Kidney (tissue), 14 donors: ENCODE data around the gene VPS52. TPM values are rescaled to one million over a fixed set of nuclear protein-coding genes. Genes with fewer than 3 reads are reported as not detected.

Experiments
- DNase-seq, 5 donors: peaks; one replicate each; pipeline ENCODE4 v3.0.0-alpha.2; 2013 to 2020
- FAIRE-seq: peaks from 2 replicates; lab custom pipeline; 2012; peaks lifted over from hg19 to GRCh38; lab: Jason Lieb, UNC
- H3K27ac ChIP-seq, 2 donors: one replicate each; pipeline ENCODE4 v1.7.0; 2013; ENCODE audit warnings: low read depth in 2 of 2, low read length in 2 of 2, inconsistent platforms in 1 of 2
- H3K27me3 ChIP-seq: one replicate; pipeline ENCODE4 v1.7.1; 2013; ENCODE audit warnings: low read length, inconsistent platforms; ENCODE audit not compliant: control insufficient read depth, insufficient read depth
- H3K36me3 ChIP-seq, 3 donors: one replicate each; pipeline versions ENCODE4 v1.7.0 to v1.7.1; 2013; ENCODE audit warnings: low read length in 3 of 3, control low read depth in 1 of 3, inconsistent platforms in 1 of 3; ENCODE audit not compliant: insufficient read depth in 3 of 3, control insufficient read depth in 2 of 3
- H3K4me1 ChIP-seq, 3 donors: one replicate each; pipeline versions ENCODE4 v1.7.0 to v1.7.1; 2013; ENCODE audit warnings: low read length in 3 of 3, inconsistent platforms in 1 of 3, low read depth in 1 of 3; ENCODE audit not compliant: control insufficient read depth in 2 of 3, insufficient read depth in 2 of 3
- H3K4me3 ChIP-seq, 3 donors: one replicate each; pipeline versions ENCODE4 v1.7.0 to v1.8.1; 2013; ENCODE audit warnings: low read length in 3 of 3, control low read depth in 1 of 3, inconsistent platforms in 1 of 3
- H3K9ac ChIP-seq, 3 donors: one replicate each; pipeline versions ENCODE4 v1.7.0 to v1.7.1; 2013; ENCODE audit warnings: low read length in 3 of 3, control low read depth in 1 of 3, inconsistent platforms in 1 of 3
- H3K9me3 ChIP-seq, 3 donors: one replicate each; pipeline versions ENCODE4 v1.7.0 to v1.7.1; 2013; ENCODE audit warnings: low read length in 3 of 3, control low read depth in 1 of 3, inconsistent platforms in 1 of 3; ENCODE audit not compliant: control insufficient read depth in 2 of 3, insufficient read depth in 1 of 3
- intact Hi-C: fragments of 100-400 bp; cut with DNase I; formaldehyde crosslinking; loops from one replicate; pipeline ENCODE4 v1.11.1; 2022
- polyA plus RNA-seq: library from polyadenylated mRNA; stranded (reverse); fragments of 350-450 nt; fragmentation: Illumina TruSeq; extraction: RNeasy Lipid Tissue Mini Kit (QIAGEN cat#74804); gene quantifications from one replicate; pipeline ENCODE4 v1.2.3, GENCODE V29; 2014; ENCODE audit warnings: low read depth, low replicate concordance; ENCODE audit not compliant: insufficient read depth
- total RNA-seq: library from RNA; stranded (reverse); fragmentation: NEBNext Ultra II Directional; extraction: Animal tissue kit (Norgen Biotek cat#: 25700); gene quantifications from one replicate; pipeline ENCODE4 v1.2.1, GENCODE V29; 2021
- TF ChIP-seq, protein P1 (sequence below): IDR thresholded peaks from 3 replicates; pipeline ENCODE4 v1.5.1; 2012; ENCODE audit warnings: mild to moderate bottlenecking, moderate library complexity, borderline replicate concordance; ENCODE audit not compliant: insufficient read depth; ENCODE audit errors: extremely low read depth
- donor health status: control.
- donor health status: control.
- donor health status: control.
- donor health status: control.
- donor health status: control.
- donor health status: DM: yes; HTN: yes; CAD: no.
- donor health status: Normal renal cell carcinoma (clear cell type).

The VPS52 gene
- total and polyA plus RNA-seq, 2 donors from 2014 or later = 35.8 to 64.4 TPM

DNA sequence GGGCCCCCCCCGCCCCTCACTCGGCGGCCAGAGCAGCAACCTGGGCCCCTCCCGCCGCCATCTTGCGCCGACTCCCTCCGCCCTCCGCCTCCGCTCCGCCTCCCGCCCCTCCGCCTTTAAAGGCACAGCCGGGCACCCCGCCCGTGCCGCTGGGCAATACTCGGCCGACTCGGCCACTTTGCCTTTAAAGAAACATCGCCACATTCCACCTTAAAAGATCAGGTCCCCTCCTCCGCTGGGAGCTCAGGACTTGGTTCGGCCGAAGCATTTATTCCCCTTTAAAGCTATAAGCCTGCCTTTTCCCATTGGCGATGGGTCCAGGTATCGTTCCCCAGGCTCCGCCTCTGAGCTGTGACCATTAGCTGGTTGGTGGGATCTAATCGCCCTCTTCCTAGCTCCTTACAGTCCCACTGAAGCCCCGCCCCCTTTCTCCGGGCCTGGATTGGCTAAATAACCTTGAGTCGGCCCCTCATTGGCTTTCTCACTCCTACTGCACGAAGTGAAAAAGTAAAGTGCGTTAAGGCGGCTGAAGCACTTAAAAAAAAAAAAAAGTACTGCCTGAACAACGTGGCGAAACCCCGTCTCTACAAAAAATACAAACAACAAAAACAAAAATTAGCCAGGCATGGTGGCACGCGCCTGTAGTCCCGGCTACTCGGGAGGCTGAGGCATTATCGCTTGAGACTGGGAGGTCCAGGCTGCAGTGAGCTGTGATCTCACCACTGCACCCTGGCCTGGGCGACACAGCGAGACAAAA lies 46.2 kb upstream of the VPS52 start, which contains the start of gene ZBTB22:
Gene ZBTB22 (minus strand): TSS at position 76 of the 757 bp plus-strand sequence. CDS start 828 bp downstream, outside the sequence.
- peak; percentile 98 for FAIRE-seq

DNA sequence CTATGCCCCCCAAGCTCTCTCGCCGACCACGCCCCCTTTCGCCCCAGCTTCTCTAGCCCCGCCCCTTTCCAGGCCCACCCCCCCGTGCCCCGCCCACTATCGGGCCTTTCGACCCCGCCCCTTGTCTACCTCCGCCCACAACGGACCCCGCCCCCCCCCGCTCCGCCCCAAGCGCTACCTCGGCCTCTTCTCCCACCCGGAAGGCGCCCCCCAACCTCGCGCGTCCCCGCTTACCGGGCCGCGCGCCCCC lies 45.7 kb upstream of the VPS52 start:
- peaks cover 5 to 17% (median 11%) of the 10 kb centered on the region in 3 donors for H3K36me3 ChIP-seq
- no peak for DNase-seq
- FAIRE-seq = no peak
- TF ChIP-seq, protein P1, sequence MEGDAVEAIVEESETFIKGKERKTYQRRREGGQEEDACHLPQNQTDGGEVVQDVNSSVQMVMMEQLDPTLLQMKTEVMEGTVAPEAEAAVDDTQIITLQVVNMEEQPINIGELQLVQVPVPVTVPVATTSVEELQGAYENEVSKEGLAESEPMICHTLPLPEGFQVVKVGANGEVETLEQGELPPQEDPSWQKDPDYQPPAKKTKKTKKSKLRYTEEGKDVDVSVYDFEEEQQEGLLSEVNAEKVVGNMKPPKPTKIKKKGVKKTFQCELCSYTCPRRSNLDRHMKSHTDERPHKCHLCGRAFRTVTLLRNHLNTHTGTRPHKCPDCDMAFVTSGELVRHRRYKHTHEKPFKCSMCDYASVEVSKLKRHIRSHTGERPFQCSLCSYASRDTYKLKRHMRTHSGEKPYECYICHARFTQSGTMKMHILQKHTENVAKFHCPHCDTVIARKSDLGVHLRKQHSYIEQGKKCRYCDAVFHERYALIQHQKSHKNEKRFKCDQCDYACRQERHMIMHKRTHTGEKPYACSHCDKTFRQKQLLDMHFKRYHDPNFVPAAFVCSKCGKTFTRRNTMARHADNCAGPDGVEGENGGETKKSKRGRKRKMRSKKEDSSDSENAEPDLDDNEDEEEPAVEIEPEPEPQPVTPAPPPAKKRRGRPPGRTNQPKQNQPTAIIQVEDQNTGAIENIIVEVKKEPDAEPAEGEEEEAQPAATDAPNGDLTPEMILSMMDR = no peak
- intact Hi-C loops = no loop called here
- H3K27ac ChIP-seq = peak overlapping the region; percentile 45 to 54
- peaks cover 0 to 38% (median 12%) of the 10 kb centered on the region in 3 donors for H3K4me1 ChIP-seq
- peak overlapping the region; percentile 56 to 63 (median 61) for H3K4me3 ChIP-seq
- H3K9ac ChIP-seq = no peak overlapping the region
- no peaks in the 10 kb centered on the region for H3K27me3 ChIP-seq
- no peaks in the 10 kb centered on the region for H3K9me3 ChIP-seq

More for the DNA sequence above, 46.2 kb upstream of the VPS52 start, which contains the start of gene ZBTB22:
- Histone ChIP-seq H3K4me3 (peak within 1 kb of the TSS; percentile 61 to 89 (median 77)), H3K27me3 (no peaks in the 10 kb centered on the region), H3K36me3 (peaks cover 5 to 17% (median 11%) of the 10 kb centered on the region in 3 donors), H3K9ac (peak within 1 kb of the TSS in 2 of 3 donors; percentile 30 to 58), H3K9me3 (no peaks in the 10 kb centered on the region), H3K27ac (peak within 1 kb of the TSS; percentile 45 to 54), H3K4me1 (peaks cover 0 to 35% (median 12%) of the 10 kb centered on the region in 3 donors)
- peak; percentile 99 to 100 (median 99) for DNase-seq
- TF ChIP-seq, protein P1 = peak; percentile 7
- intact Hi-C loops = no loop called here

DNA sequence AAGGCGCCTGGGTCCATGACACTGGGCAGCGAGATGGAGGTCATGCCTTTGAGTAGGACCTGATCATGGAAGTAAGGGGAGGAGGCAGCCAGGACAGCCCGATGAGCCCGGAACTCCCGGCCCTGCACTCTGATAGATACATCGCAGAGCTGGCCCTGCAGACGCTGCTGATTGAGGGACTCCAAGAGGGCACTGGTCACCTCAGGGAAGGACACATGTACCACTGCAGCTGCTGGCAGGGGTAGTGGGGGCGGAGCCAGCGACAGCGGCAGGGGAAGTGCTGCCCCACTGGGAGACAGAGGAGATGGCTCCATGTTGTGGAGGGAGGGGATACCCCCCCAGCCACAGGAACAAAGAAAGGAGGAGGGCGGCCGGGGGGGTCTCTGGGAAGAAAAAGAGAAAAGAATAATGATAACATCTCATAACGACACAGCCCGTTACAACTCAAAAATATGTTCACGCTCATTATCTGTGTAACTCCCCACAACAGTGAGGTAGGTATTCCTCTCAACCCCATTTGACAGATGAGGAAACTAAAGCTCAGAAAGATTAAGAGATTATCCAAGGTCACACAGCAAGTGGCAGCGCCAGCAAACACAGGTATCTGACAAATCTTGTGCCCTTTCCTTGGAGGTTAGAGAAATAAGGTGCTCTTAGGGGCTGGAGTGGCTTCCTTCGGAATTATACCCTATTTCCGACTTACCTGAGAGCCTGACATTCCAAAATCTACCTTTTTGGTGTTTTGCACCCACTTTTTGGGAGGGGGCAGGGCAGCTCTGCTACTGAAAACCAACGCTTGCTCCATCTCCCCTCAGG lies 45.1 kb upstream of the VPS52 start:
- Histone ChIP-seq H3K36me3 (peaks cover 5 to 17% (median 11%) of the 10 kb centered on the region in 3 donors), H3K27me3 (no peaks in the 10 kb centered on the region), H3K4me1 (peaks cover 0 to 39% (median 12%) of the 10 kb centered on the region in 3 donors), H3K27ac (peak overlapping the region in 1 of 2 donors; percentile 54), H3K4me3 (peak overlapping the region; percentile 56 to 63 (median 61)), H3K9ac (no peak overlapping the region), H3K9me3 (no peaks in the 10 kb centered on the region)
- TF ChIP-seq, protein P1 = no peak
- FAIRE-seq (no peak), DNase-seq (peak in 2 of 5 donors; percentile 80 to 82)
- intact Hi-C loops = no loop called here
